IMR-90 (cell line): ENCODE measurements around the gene SIGLEC11. TPM values are rescaled to one million over a fixed set of nuclear protein-coding genes. Genes with fewer than 3 reads are reported as not detected.

ENCODE experiments used
- ATAC-seq: fragments of 200-7000 bp; cut with Tn5 transposase; 2 replicates; pipeline ENCODE4 v1.9.1; 2020; ENCODE audit warnings: low read depth, mild to moderate bottlenecking, moderate library complexity
- BruUV-seq: library from RNA; stranded (reverse); fragments of 400-500 nt; replicated peaks from 2 replicates; lab custom pipeline; 2021; lab: Mats Ljungman, UMichigan
- CTCF ChIA-PET: fragments of 300-600 bp; formaldehyde crosslinking; extraction: SDS; loops from one replicate; lab custom pipeline; 2021; ENCODE audit warnings: antibody characterized with exemption; lab: Yijun Ruan, JAX
- POLR2A ChIA-PET: fragments of 300-600 bp; sonication (Branson Sonifier 250); formaldehyde crosslinking; loops from one replicate; lab custom pipeline; 2022; ENCODE audit warnings: antibody characterized with exemption; ENCODE audit not compliant: unreplicated experiment; lab: Charles Lee
- DNase-seq: peaks from one replicate; pipeline ENCODE4 v3.0.0; 2013
- H2AFZ ChIP-seq: replicated peaks from 2 replicates; pipeline ENCODE3; 2013; ENCODE audit warnings: low read length, mild to moderate bottlenecking; ENCODE audit not compliant: poor library complexity
- H2AK5ac ChIP-seq: 2 replicates; pipeline ENCODE4 v1.6.1; 2013; ENCODE audit warnings: low read depth, low read length, inconsistent platforms
- H2AK9ac ChIP-seq: replicated peaks from 2 replicates; pipeline ENCODE3; 2013; ENCODE audit warnings: mild to moderate bottlenecking, low read depth, low read length, moderate library complexity; ENCODE audit not compliant: poor library complexity
- H2BK120ac ChIP-seq: 2 replicates; pipeline ENCODE4 v1.6.1; 2013; ENCODE audit warnings: low read depth, low read length, inconsistent platforms
- H2BK15ac ChIP-seq: 3 replicates; pipeline ENCODE4 v1.6.1; 2013; ENCODE audit warnings: low read depth, low read length, inconsistent platforms
- H2BK20ac ChIP-seq: 2 replicates; pipeline ENCODE4 v1.6.1; 2013; ENCODE audit warnings: low read depth, mild to moderate bottlenecking, inconsistent platforms, low read length, moderate library complexity
- H2BK5ac ChIP-seq: 2 replicates; pipeline ENCODE4 v1.6.1; 2013; ENCODE audit warnings: mild to moderate bottlenecking, low read depth, low read length, inconsistent platforms; ENCODE audit not compliant: poor library complexity, severe bottlenecking
- H3K14ac ChIP-seq: replicated peaks from 2 replicates; pipeline ENCODE4 v1.6.1; 2013; ENCODE audit warnings: low read depth, low read length, inconsistent platforms
- H3K18ac ChIP-seq: 2 replicates; pipeline ENCODE4 v1.6.1; 2013; ENCODE audit warnings: low read depth, low read length, control low read depth
- H3K23ac ChIP-seq: 2 replicates; pipeline ENCODE4 v1.6.1; 2013; ENCODE audit warnings: low read depth, low read length, inconsistent platforms
- H3K27ac ChIP-seq: 2 replicates; pipeline ENCODE4 v1.5.1; 2013; ENCODE audit warnings: mild to moderate bottlenecking, control low read depth, low read length; ENCODE audit not compliant: insufficient read depth
- H3K27me3 ChIP-seq: 2 replicates; pipeline ENCODE4 v1.6.1; 2013; ENCODE audit warnings: low read length; ENCODE audit not compliant: control insufficient read depth, insufficient read depth
- H3K36me3 ChIP-seq: 2 replicates; pipeline ENCODE4 v1.6.1; 2013; ENCODE audit warnings: low read length, mixed read lengths; ENCODE audit not compliant: control insufficient read depth, insufficient read depth
- H3K4ac ChIP-seq: 2 replicates; pipeline ENCODE4 v1.6.1; 2013; ENCODE audit warnings: low read depth, low read length, inconsistent platforms
- H3K4me1 ChIP-seq: 2 replicates; pipeline ENCODE4 v1.6.1; 2013; ENCODE audit warnings: low read length, mixed read lengths; ENCODE audit not compliant: control insufficient read depth, insufficient read depth
- H3K4me2 ChIP-seq: 2 replicates; pipeline ENCODE4 v1.6.1; 2013; ENCODE audit warnings: low read depth, mild to moderate bottlenecking, control low read depth, low read length, moderate library complexity
- H3K4me3 ChIP-seq: 2 replicates; pipeline ENCODE4 v1.5.1; 2013; ENCODE audit warnings: low read depth, mild to moderate bottlenecking, control low read depth, low read length, moderate library complexity; ENCODE audit not compliant: insufficient read depth
- H3K56ac ChIP-seq: 2 replicates; pipeline ENCODE4 v1.6.1; 2013; ENCODE audit warnings: low read length, inconsistent platforms; ENCODE audit not compliant: insufficient read depth; ENCODE audit errors: extremely low read depth
- H3K79me1 ChIP-seq, 2 experiments: 2 replicates each; pipeline ENCODE4 v1.6.1; 2013; ENCODE audit warnings: low read length in 2 of 2, inconsistent platforms in 1 of 2, low read depth in 1 of 2
- H3K9ac ChIP-seq: 2 replicates; pipeline ENCODE4 v1.6.1; 2013; ENCODE audit warnings: low read depth, low read length, control low read depth
- H3K9me1 ChIP-seq: 2 replicates; pipeline ENCODE4 v1.6.1; 2013; ENCODE audit warnings: low read length, inconsistent platforms; ENCODE audit not compliant: insufficient read depth
- H3K9me3 ChIP-seq: 2 replicates; pipeline ENCODE4 v1.6.1; 2013; ENCODE audit warnings: low read length; ENCODE audit not compliant: control insufficient read depth, insufficient read depth
- H4K20me1 ChIP-seq: 2 replicates; pipeline ENCODE4 v1.6.1; 2013; ENCODE audit warnings: low read length, inconsistent platforms; ENCODE audit not compliant: insufficient read depth
- H4K5ac ChIP-seq: 2 replicates; pipeline ENCODE4 v1.6.1; 2013; ENCODE audit warnings: mild to moderate bottlenecking, low read depth, low read length, control low read depth
- H4K8ac ChIP-seq, 2 experiments: 2 replicates each; pipeline ENCODE4 v1.6.1; 2013; ENCODE audit warnings: low read depth in 2 of 2, low read length in 2 of 2, control low read depth in 1 of 2, inconsistent platforms in 1 of 2
- H4K91ac ChIP-seq: 2 replicates; pipeline ENCODE4 v1.6.1; 2013; ENCODE audit warnings: low read depth, low read length, inconsistent platforms; ENCODE audit not compliant: insufficient read depth
- BHLHE40 ChIP-seq: fragments of 150-350 bp; IDR thresholded peaks from 2 replicates; pipeline ENCODE4 v1.6.1; 2016; ENCODE audit warnings: mild to moderate bottlenecking, low read depth, low read length
- CEBPB ChIP-seq: IDR thresholded peaks from 2 replicates; pipeline ENCODE4 v1.6.1; 2012; ENCODE audit warnings: low read depth, low read length, improper control_type of control experiment
- CTCF ChIP-seq: conservative IDR thresholded peaks from 2 replicates; pipeline ENCODE4 v1.5.1; 2012; ENCODE audit warnings: mild to moderate bottlenecking, low read depth, low read length, improper control_type of control experiment
- ELK1 ChIP-seq: fragments of 150-350 bp; IDR thresholded peaks from 2 replicates; pipeline ENCODE4 v1.6.1; 2016; ENCODE audit warnings: low read depth, mild to moderate bottlenecking, low read length, moderate library complexity, borderline replicate concordance
- MAFK ChIP-seq: IDR thresholded peaks from 2 replicates; pipeline ENCODE4 v1.6.1; 2012; ENCODE audit warnings: low read depth, low read length, improper control_type of control experiment
- MAZ ChIP-seq: IDR thresholded peaks from 2 replicates; pipeline ENCODE4 v1.6.1; 2012; ENCODE audit warnings: low read depth, mild to moderate bottlenecking, low read length, improper control_type of control experiment, moderate library complexity, borderline replicate concordance
- MXI1 ChIP-seq: IDR thresholded peaks from 2 replicates; pipeline ENCODE4 v1.6.1; 2012; ENCODE audit warnings: low read depth, mild to moderate bottlenecking, low read length, moderate library complexity, borderline replicate concordance
- NFE2L2 ChIP-seq: fragments of 150-350 bp; IDR thresholded peaks from 2 replicates; pipeline ENCODE4 v1.6.1; 2016; ENCODE audit warnings: low read depth, mild to moderate bottlenecking, low read length
- POLR2A ChIP-seq: IDR thresholded peaks from 2 replicates; pipeline ENCODE4 v1.6.1; 2012; ENCODE audit warnings: mild to moderate bottlenecking, low read depth, low read length
- WGBS, 2 experiments: methylation state at CpG; one replicate each; pipeline versions ENCODE4 v1.1.5 to v1.1.7; 2013; ENCODE audit warnings: missing lambda C conversion rate in 2 of 2; ENCODE audit not compliant: insufficient read length in 1 of 2; ENCODE audit errors: extremely low coverage in 2 of 2; 5-methylcytosine and 5-hydroxymethylcytosine counted together
- dilution Hi-C: fragments of 300-500 bp; cut with HindIII; formaldehyde crosslinking; loops from one replicate; pipeline ENCODE4 v1.14.3; 2018; ENCODE audit warnings: low sequenced_read_pairs; ENCODE audit not compliant: unreplicated experiment
- in situ Hi-C: fragments of 300-500 bp; cut with MboI; formaldehyde crosslinking; loops from 3 replicates; pipeline ENCODE4 v1.14.3; 2019; ENCODE audit warnings: low sequenced_read_pairs, inconsistent platforms, mixed read lengths
- intact Hi-C: fragments of 100-400 bp; cut with micrococcal nuclease; formaldehyde crosslinking; loops from 2 replicates; pipeline ENCODE4 v1.10.0; 2022
- polyA plus RNA-seq, 3 experiments: library from polyadenylated mRNA; depleted of rRNA; stranded (reverse); fragments of >200 nt; gene quantifications; 2 replicates each; pipeline ENCODE4 v1.2.3, GENCODE V29; 2012; ENCODE audit warnings: low replicate concordance in 1 of 3
- total RNA-seq: library from RNA; depleted of rRNA; stranded (reverse); fragments of >200 nt; gene quantifications from 2 replicates; pipeline ENCODE4 v1.2.3, GENCODE V29; 2012

SIGLEC11 gene
- total and polyA plus RNA-seq, 2 of the 4 experiments (the other 2 are of a cell fraction) = not detected

GRCh38 chr19:49906879-49907564 is 54.0 kb downstream of the SIGLEC11 start:
- Histone ChIP-seq H3K4me2 (no peak overlapping the region), H3K27ac (no peak overlapping the region), H4K5ac (no peak overlapping the region), H3K4me3 (no peak overlapping the region), H2AFZ (no peak overlapping the region), H4K20me1 (peaks cover 25% of the 10 kb centered on the region), H3K9ac (no peak overlapping the region), H2BK120ac (no peak overlapping the region), H2AK5ac (no peak overlapping the region), H3K56ac (no peak overlapping the region), H3K4me1 (no peaks in the 10 kb centered on the region), H3K23ac (no peak overlapping the region), H2AK9ac (no peak overlapping the region), H2BK15ac (no peak overlapping the region), H2BK20ac (no peak overlapping the region), H3K9me1 (peaks cover 12% of the 10 kb centered on the region; the same call in 1 of the 2 replicates), H3K9me3 (no peaks in the 10 kb centered on the region), H3K79me1 (peaks cover 7 to 52% of the 10 kb centered on the region in 2 experiments; a peak in 3 of 4 replicates), H3K36me3 (peaks cover 33% of the 10 kb centered on the region), H2BK5ac (no peak overlapping the region), H3K14ac (no peak overlapping the region), H3K27me3 (no peaks in the 10 kb centered on the region), H4K91ac (no peak overlapping the region), H4K8ac (no peak overlapping the region), H3K18ac (no peak overlapping the region), H3K4ac (no peak overlapping the region)
- TF ChIP-seq CEBPB (no peak), BHLHE40 (no peak), MAZ (no peak), MXI1 (no peak), POLR2A (no peak), ELK1 (no peak), CTCF (no peak), NFE2L2 (no peak), MAFK (no peak)
- DNase-seq (no peak), ATAC-seq (no peak)
- intact Hi-C loops = no loop called here
- in situ Hi-C loops = no loop called here
- 98% methylated on average over 13 of the region's 16 CpGs; no CpG with 5 or more reads in 1 of the 2 experiments for WGBS, 2 experiments
- POLR2A ChIA-PET = no interaction called here
- BruUV-seq = TSS peak; percentile 58
- dilution Hi-C loops = no loop called here
- CTCF ChIA-PET = no interaction called here
